Kidney (tissue), 14 donors: ENCODE data around the gene EXOC7. TPM values are rescaled to one million over a fixed set of nuclear protein-coding genes. Genes with fewer than 3 reads are reported as not detected.
A peak's percentile ranks its signal among the peaks of the same experiment; 100 is the strongest.

Experiments
- DNase-seq, 5 donors: peaks; one replicate each; pipeline ENCODE4 v3.0.0-alpha.2; 2013 to 2020
- FAIRE-seq: peaks from 2 replicates; lab custom pipeline; 2012; peaks lifted over from hg19 to GRCh38; lab: Jason Lieb, UNC
- H3K27ac ChIP-seq, 2 donors: one replicate each; pipeline ENCODE4 v1.7.0; 2013; ENCODE audit warnings: low read depth in 2 of 2, low read length in 2 of 2, inconsistent platforms in 1 of 2
- H3K27me3 ChIP-seq: one replicate; pipeline ENCODE4 v1.7.1; 2013; ENCODE audit warnings: low read length, inconsistent platforms; ENCODE audit not compliant: control insufficient read depth, insufficient read depth
- H3K36me3 ChIP-seq, 3 donors: one replicate each; pipeline versions ENCODE4 v1.7.0 to v1.7.1; 2013; ENCODE audit warnings: low read length in 3 of 3, control low read depth in 1 of 3, inconsistent platforms in 1 of 3; ENCODE audit not compliant: insufficient read depth in 3 of 3, control insufficient read depth in 2 of 3
- H3K4me1 ChIP-seq, 3 donors: one replicate each; pipeline versions ENCODE4 v1.7.0 to v1.7.1; 2013; ENCODE audit warnings: low read length in 3 of 3, inconsistent platforms in 1 of 3, low read depth in 1 of 3; ENCODE audit not compliant: control insufficient read depth in 2 of 3, insufficient read depth in 2 of 3
- H3K4me3 ChIP-seq, 3 donors: one replicate each; pipeline versions ENCODE4 v1.7.0 to v1.8.1; 2013; ENCODE audit warnings: low read length in 3 of 3, control low read depth in 1 of 3, inconsistent platforms in 1 of 3
- H3K9ac ChIP-seq, 3 donors: one replicate each; pipeline versions ENCODE4 v1.7.0 to v1.7.1; 2013; ENCODE audit warnings: low read length in 3 of 3, control low read depth in 1 of 3, inconsistent platforms in 1 of 3
- H3K9me3 ChIP-seq, 3 donors: one replicate each; pipeline versions ENCODE4 v1.7.0 to v1.7.1; 2013; ENCODE audit warnings: low read length in 3 of 3, control low read depth in 1 of 3, inconsistent platforms in 1 of 3; ENCODE audit not compliant: control insufficient read depth in 2 of 3, insufficient read depth in 1 of 3
- intact Hi-C: fragments of 100-400 bp; cut with DNase I; formaldehyde crosslinking; loops from one replicate; pipeline ENCODE4 v1.11.1; 2022
- polyA plus RNA-seq: library from polyadenylated mRNA; stranded (reverse); fragments of 350-450 nt; fragmentation: Illumina TruSeq; extraction: RNeasy Lipid Tissue Mini Kit (QIAGEN cat#74804); gene quantifications from one replicate; pipeline ENCODE4 v1.2.3, GENCODE V29; 2014; ENCODE audit warnings: low read depth, low replicate concordance; ENCODE audit not compliant: insufficient read depth
- total RNA-seq: library from RNA; stranded (reverse); fragmentation: NEBNext Ultra II Directional; extraction: Animal tissue kit (Norgen Biotek cat#: 25700); gene quantifications from one replicate; pipeline ENCODE4 v1.2.1, GENCODE V29; 2021
- TF ChIP-seq, protein P1 (sequence below): IDR thresholded peaks from 3 replicates; pipeline ENCODE4 v1.5.1; 2012; ENCODE audit warnings: mild to moderate bottlenecking, moderate library complexity, borderline replicate concordance; ENCODE audit not compliant: insufficient read depth; ENCODE audit errors: extremely low read depth
- donor health status: control.
- donor health status: control.
- donor health status: control.
- donor health status: control.
- donor health status: control.
- donor health status: DM: yes; HTN: yes; CAD: no.
- donor health status: Normal renal cell carcinoma (clear cell type).

The EXOC7 gene
- total and polyA plus RNA-seq, 2 donors from 2014 or later: 83.2 to 143 TPM

DNA sequence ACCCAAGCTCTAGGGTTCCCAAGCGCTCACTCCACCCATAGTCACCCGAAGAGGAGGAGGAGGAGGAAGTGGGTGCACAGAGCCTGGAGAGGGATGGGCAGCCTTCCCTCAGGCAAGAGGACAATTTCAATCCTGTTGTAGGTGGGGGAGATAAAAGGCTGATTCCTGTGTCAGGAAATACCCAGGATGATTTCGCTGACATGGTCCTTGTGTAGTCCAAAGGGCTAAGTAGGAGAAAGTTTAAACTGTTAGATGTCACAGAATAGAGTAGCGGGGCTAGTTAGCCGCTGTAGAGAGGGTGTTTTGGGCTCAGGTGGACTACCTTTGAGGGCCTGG, 1.3 kb upstream of the EXOC7 start:
- FAIRE-seq (no peak), DNase-seq (no peak)
- H3K9me3 ChIP-seq: no peaks in the 10 kb centered on the region
- no peak overlapping the region for H3K4me3 ChIP-seq
- peaks cover 3 to 6% (median 5%) of the 10 kb centered on the region in 3 donors for H3K36me3 ChIP-seq
- intact Hi-C loops: no loop called here
- H3K9ac ChIP-seq: no peak overlapping the region
- TF ChIP-seq, protein P1, sequence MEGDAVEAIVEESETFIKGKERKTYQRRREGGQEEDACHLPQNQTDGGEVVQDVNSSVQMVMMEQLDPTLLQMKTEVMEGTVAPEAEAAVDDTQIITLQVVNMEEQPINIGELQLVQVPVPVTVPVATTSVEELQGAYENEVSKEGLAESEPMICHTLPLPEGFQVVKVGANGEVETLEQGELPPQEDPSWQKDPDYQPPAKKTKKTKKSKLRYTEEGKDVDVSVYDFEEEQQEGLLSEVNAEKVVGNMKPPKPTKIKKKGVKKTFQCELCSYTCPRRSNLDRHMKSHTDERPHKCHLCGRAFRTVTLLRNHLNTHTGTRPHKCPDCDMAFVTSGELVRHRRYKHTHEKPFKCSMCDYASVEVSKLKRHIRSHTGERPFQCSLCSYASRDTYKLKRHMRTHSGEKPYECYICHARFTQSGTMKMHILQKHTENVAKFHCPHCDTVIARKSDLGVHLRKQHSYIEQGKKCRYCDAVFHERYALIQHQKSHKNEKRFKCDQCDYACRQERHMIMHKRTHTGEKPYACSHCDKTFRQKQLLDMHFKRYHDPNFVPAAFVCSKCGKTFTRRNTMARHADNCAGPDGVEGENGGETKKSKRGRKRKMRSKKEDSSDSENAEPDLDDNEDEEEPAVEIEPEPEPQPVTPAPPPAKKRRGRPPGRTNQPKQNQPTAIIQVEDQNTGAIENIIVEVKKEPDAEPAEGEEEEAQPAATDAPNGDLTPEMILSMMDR: no peak
- H3K27ac ChIP-seq: no peak overlapping the region
- peaks cover 0 to 11% (median 0%) of the 10 kb centered on the region in 3 donors for H3K4me1 ChIP-seq
- no peaks in the 10 kb centered on the region for H3K27me3 ChIP-seq

DNA sequence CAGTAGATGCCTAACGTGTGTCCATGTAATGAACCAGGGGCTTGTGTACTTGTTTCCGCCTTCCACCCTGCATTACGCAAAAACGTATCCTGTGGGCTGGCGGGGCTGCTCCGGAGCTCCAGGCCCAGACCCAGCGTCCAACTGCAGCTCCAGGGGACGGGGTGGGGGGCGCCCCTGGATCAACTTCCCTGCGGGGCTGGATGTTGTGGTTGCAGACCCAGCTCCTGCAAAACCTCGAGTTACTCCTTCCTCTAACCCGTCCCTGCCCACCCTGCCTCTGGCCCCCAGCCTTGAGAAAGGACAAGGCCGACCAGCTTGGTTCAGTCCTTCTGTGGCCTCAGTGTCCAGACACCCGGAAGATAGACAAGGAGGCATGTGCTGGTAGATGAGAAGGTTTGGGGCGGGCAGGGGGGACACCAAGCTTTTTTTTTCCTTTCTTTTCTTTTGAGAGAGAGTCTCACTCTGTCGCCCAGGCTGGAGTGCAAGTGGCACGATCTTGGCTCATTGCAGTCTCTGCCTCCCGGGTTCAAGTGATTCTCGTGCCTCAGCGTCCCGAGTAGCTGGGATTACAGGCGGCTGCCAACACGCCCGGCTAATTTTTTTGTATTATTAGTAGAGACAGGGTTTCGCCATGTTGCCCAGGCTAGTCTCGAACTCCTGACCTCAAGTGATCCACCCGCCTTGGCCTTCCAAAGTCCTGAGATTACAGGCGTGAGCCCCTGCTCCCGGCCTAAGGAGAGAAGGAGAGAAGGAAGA, 731 bp upstream of the EXOC7 start:
- no peaks in the 10 kb centered on the region for H3K9me3 ChIP-seq
- H3K4me1 ChIP-seq: peaks cover 0 to 11% (median 0%) of the 10 kb centered on the region in 3 donors
- no peak for DNase-seq
- peaks cover 3 to 10% (median 5%) of the 10 kb centered on the region in 3 donors for H3K36me3 ChIP-seq
- no peaks in the 10 kb centered on the region for H3K27me3 ChIP-seq
- FAIRE-seq: no peak
- TF ChIP-seq, protein P1: no peak
- H3K4me3 ChIP-seq: peak overlapping the region; percentile 75 to 96 (median 95)
- intact Hi-C loops: no loop called here
- peak overlapping the region; percentile 0 to 79 (median 6) for H3K9ac ChIP-seq
- peak overlapping the region; percentile 43 to 77 for H3K27ac ChIP-seq

DNA sequence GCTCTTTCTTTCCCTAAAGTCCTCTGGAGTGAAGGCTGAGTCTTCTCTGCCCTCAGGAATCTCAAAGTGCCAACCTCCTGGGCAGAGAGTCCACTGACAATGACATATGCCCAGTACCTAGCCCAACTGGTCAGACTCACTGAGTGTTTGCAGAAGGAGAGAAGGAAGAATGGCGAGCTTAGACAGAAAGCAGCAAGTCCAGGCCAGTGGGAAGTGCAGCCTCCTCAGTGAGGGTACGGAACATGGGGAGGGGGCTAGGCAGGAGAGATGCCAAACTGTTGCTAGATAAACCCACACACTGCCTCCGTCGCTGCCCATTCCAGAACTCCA, 678 bp downstream of the EXOC7 start:
- peak overlapping the region; percentile 58 to 84 (median 79) for H3K9ac ChIP-seq
- FAIRE-seq (no peak), DNase-seq (peak in 1 of 5 donors; percentile 21)
- no peak overlapping the region for H3K27ac ChIP-seq
- H3K4me1 ChIP-seq: peaks cover 0 to 11% (median 0%) of the 10 kb centered on the region in 3 donors
- no peaks in the 10 kb centered on the region for H3K27me3 ChIP-seq
- intact Hi-C loops: no loop called here
- H3K4me3 ChIP-seq: peak overlapping the region; percentile 75 to 96 (median 95)
- peaks cover 3 to 14% (median 5%) of the 10 kb centered on the region in 3 donors for H3K36me3 ChIP-seq
- TF ChIP-seq, protein P1: no peak
- no peaks in the 10 kb centered on the region for H3K9me3 ChIP-seq
